ENCODE results near the gene LGALS1.

The LGALS1 gene

GRCh38 chr22:37664249-37665101 is 11.0 kb upstream of the LGALS1 start:
- DNase-seq, result no peak

GRCh38 chr22:37665487-37665886 is 9.9 kb upstream of the LGALS1 start:
- no peak for DNase-seq

GRCh38 chr22:37669586-37669985 is 5.8 kb upstream of the LGALS1 start:
- DNase-seq, result no peak

GRCh38 chr22:37672206-37672919 is 3.1 kb upstream of the LGALS1 start:
- peak; percentile 32 for DNase-seq

GRCh38 chr22:37672920-37673455 is 2.4 kb upstream of the LGALS1 start:
- DNase-seq, result no peak

- no peak for DNase-seq
Measured at GRCh38 chr22:37674248-37674647, 1.2 kb upstream of the LGALS1 start.

- peak; percentile 38 for DNase-seq
Measured at GRCh38 chr22:37675930-37676735, 697 bp downstream of the LGALS1 start.

- peak; percentile 91 for DNase-seq
Measured at GRCh38 chr22:37676736-37677492, 1.5 kb downstream of the LGALS1 start.

- DNase-seq, result no peak
Measured at GRCh38 chr22:37677493-37677974, 2.1 kb downstream of the LGALS1 start.

GRCh38 chr22:37678372-37678771 is 2.9 kb downstream of the LGALS1 start:
- DNase-seq, result no peak

GRCh38 chr22:37679670-37680069 is 4.2 kb downstream of the LGALS1 start:
- DNase-seq, result no peak

- DNase-seq, result no peak
Measured at GRCh38 chr22:37680191-37680851, 4.9 kb downstream of the LGALS1 start.

- no peak for DNase-seq
Measured at GRCh38 chr22:37681001-37681424, 5.6 kb downstream of the LGALS1 start.

- peak; percentile 54 for DNase-seq
Measured at GRCh38 chr22:37681556-37682049, 6.2 kb downstream of the LGALS1 start.

- no peak for DNase-seq
Measured at GRCh38 chr22:37684803-37685615, 9.6 kb downstream of the LGALS1 start.

GRCh38 chr22:37686002-37686982 is 10.9 kb downstream of the LGALS1 start, which contains the start of gene NOL12:
Gene NOL12 (plus strand): TSS chr22:37686343. CDS start chr22:37686393, 50 bp downstream.
- DNase-seq, result peak; percentile 63

- DNase-seq, result no peak
Measured at GRCh38 chr22:37690407-37690806, 15.0 kb downstream of the LGALS1 start.

- no peak for DNase-seq
Measured at GRCh38 chr22:37690901-37691504, 15.6 kb downstream of the LGALS1 start.

Measured in T-helper 9 cell (primary cell).